Stimulated activated naive CD8-positive, alpha-beta T cell treated with anti-CD3 and anti-CD28 coated beads, Interleukin-15, amount 100 ng/mL, for 72 hours (primary cell): ENCODE results near the gene HECTD2.
"Not testable (repeated sequence)": the region's sequence is repeated elsewhere in the genome, so short reads cannot be mapped to it uniquely, and the experiment has no call there.

Experiments used
- ATAC-seq: fragments of 150-1000 bp; cut with Tn5 transposase; 2 replicates; pipeline ENCODE4 v1.10.0; 2021; ENCODE audit warnings: mild to moderate bottlenecking, moderate library complexity
- DNase-seq, 2 donors: peaks; one replicate each; pipeline ENCODE4 v3.0.0; 2021 to 2022
- H3K27ac Mint-ChIP-seq, 2 donors: one replicate each; pipeline ENCODE4 v1.8.0; 2022; ENCODE audit warnings: mild to moderate bottlenecking in 2 of 2, mixed read lengths in 2 of 2, moderate library complexity in 2 of 2
- H3K27me3 Mint-ChIP-seq: one replicate; pipeline ENCODE4 v1.8.0; 2022; ENCODE audit warnings: mixed read lengths
- H3K4me1 Mint-ChIP-seq: one replicate; pipeline ENCODE4 v1.8.0; 2022; ENCODE audit warnings: mild to moderate bottlenecking, mixed read lengths
- H3K4me3 Mint-ChIP-seq, 2 donors: one replicate each; pipeline ENCODE4 v1.8.0; 2022; ENCODE audit warnings: mild to moderate bottlenecking in 2 of 2, mixed read lengths in 2 of 2, moderate library complexity in 1 of 2
- H3K9me3 Mint-ChIP-seq, 2 donors: one replicate each; pipeline ENCODE4 v1.8.0; 2022; ENCODE audit warnings: mixed read lengths in 2 of 2

The HECTD2 gene

GRCh38 chr10:91409869-91410637 is at the start of gene HECTD2:
TSS of gene HECTD2 (plus strand) at chr10:91410344. CDS start at chr10:91410439, 95 bp downstream.
- Mint-ChIP-seq H3K4me3 (peak within 1 kb of the TSS; percentile 81 to 96), H3K9me3 (no peaks in the 10 kb centered on the region), H3K27me3 (peaks cover 21% of the 10 kb centered on the region), H3K27ac (peak within 1 kb of the TSS; percentile 91 to 99), H3K4me1 (peaks cover 8% of the 10 kb centered on the region)
- ATAC-seq = peak; percentile 88
- DNase-seq = peak; percentile 84

- Mint-ChIP-seq H3K27ac (no peak overlapping the region), H3K4me1 (no peaks in the 10 kb centered on the region), H3K27me3 (peaks cover 46% of the 10 kb centered on the region), H3K4me3 (no peak overlapping the region), H3K9me3 (peaks cover 6 to 8% of the 10 kb centered on the region in 2 donors)
- DNase-seq (no peak), ATAC-seq (no peak)
These were observed 49.7 kb upstream of the HECTD2 start for GRCh38 chr10:91360461-91360860.

- DNase-seq, ATAC-seq, H3K9me3 Mint-ChIP-seq, H3K4me3 Mint-ChIP-seq, H3K27ac Mint-ChIP-seq, H3K4me1 Mint-ChIP-seq: not testable (repeated sequence)
- H3K27me3 Mint-ChIP-seq = peaks cover 59% of the 10 kb centered on the region
These were observed 44.6 kb upstream of the HECTD2 start for GRCh38 chr10:91365519-91365918.

- Mint-ChIP-seq H3K27ac (no peak overlapping the region), H3K27me3 (peaks cover 55% of the 10 kb centered on the region), H3K9me3 (peaks cover 6 to 8% of the 10 kb centered on the region in 2 donors), H3K4me1 (peaks cover 7% of the 10 kb centered on the region), H3K4me3 (no peak overlapping the region)
- no peak for DNase-seq
- ATAC-seq = no peak
These were observed 43.4 kb upstream of the HECTD2 start for GRCh38 chr10:91366704-91367103.

GRCh38 chr10:91367127-91367531 is 43.0 kb upstream of the HECTD2 start:
- no peak for ATAC-seq
- DNase-seq = no peak
- Mint-ChIP-seq H3K27me3 (peaks cover 51% of the 10 kb centered on the region), H3K4me3 (no peak overlapping the region), H3K4me1 (peaks cover 7% of the 10 kb centered on the region), H3K9me3 (peaks cover 6 to 8% of the 10 kb centered on the region in 2 donors), H3K27ac (no peak overlapping the region)

GRCh38 chr10:91367558-91367957 is 42.6 kb upstream of the HECTD2 start:
- H3K4me3 Mint-ChIP-seq = no peak overlapping the region
- peaks cover 6 to 8% of the 10 kb centered on the region in 2 donors for H3K9me3 Mint-ChIP-seq
- ATAC-seq (no peak), DNase-seq (no peak)
- peaks cover 7% of the 10 kb centered on the region for H3K4me1 Mint-ChIP-seq
- peaks cover 47% of the 10 kb centered on the region for H3K27me3 Mint-ChIP-seq
- H3K27ac Mint-ChIP-seq = no peak overlapping the region

GRCh38 chr10:91369978-91370589 is 40.1 kb upstream of the HECTD2 start:
- H3K27ac Mint-ChIP-seq, H3K4me3 Mint-ChIP-seq, ATAC-seq, H3K4me1 Mint-ChIP-seq, DNase-seq: not testable (repeated sequence)
- Mint-ChIP-seq H3K27me3 (peaks cover 31% of the 10 kb centered on the region), H3K9me3 (peaks cover 6 to 13% of the 10 kb centered on the region in 2 donors)

GRCh38 chr10:91374052-91374451 is 36.1 kb upstream of the HECTD2 start:
- Mint-ChIP-seq H3K27me3 (peaks cover 48% of the 10 kb centered on the region), H3K4me1 (peaks cover 13% of the 10 kb centered on the region), H3K9me3 (peaks cover 11 to 26% of the 10 kb centered on the region in 2 donors), H3K27ac (no peak overlapping the region), H3K4me3 (no peak overlapping the region)
- ATAC-seq (no peak), DNase-seq (no peak)

- no peak overlapping the region for H3K4me3 Mint-ChIP-seq
- peaks cover 69% of the 10 kb centered on the region for H3K27me3 Mint-ChIP-seq
- H3K9me3 Mint-ChIP-seq = peaks cover 11 to 34% of the 10 kb centered on the region in 2 donors
- no peak overlapping the region for H3K27ac Mint-ChIP-seq
- H3K4me1 Mint-ChIP-seq = peaks cover 15% of the 10 kb centered on the region
- ATAC-seq = peak; percentile 87
- peak; percentile 15 for DNase-seq
These were observed 32.1 kb upstream of the HECTD2 start for GRCh38 chr10:91378061-91378460.

GRCh38 chr10:91380873-91381256 is 29.3 kb upstream of the HECTD2 start:
- peaks cover 15% of the 10 kb centered on the region for H3K4me1 Mint-ChIP-seq
- H3K27ac Mint-ChIP-seq = no peak overlapping the region
- DNase-seq = no peak
- H3K4me3 Mint-ChIP-seq = no peak overlapping the region
- H3K9me3 Mint-ChIP-seq = peaks cover 2 to 13% of the 10 kb centered on the region in 2 donors
- no peak for ATAC-seq
- H3K27me3 Mint-ChIP-seq = peaks cover 93% of the 10 kb centered on the region

- Mint-ChIP-seq H3K9me3 (peaks cover 0 to 8% of the 10 kb centered on the region in 2 donors), H3K27me3 (peaks cover 92% of the 10 kb centered on the region), H3K27ac (no peak overlapping the region), H3K4me3 (no peak overlapping the region), H3K4me1 (peaks cover 15% of the 10 kb centered on the region)
- ATAC-seq (peak; percentile 17), DNase-seq (no peak)
These were observed 28.8 kb upstream of the HECTD2 start for GRCh38 chr10:91381257-91381891.

GRCh38 chr10:91385306-91386085 is 24.6 kb upstream of the HECTD2 start:
- ATAC-seq = no peak
- DNase-seq = no peak
- Mint-ChIP-seq H3K27me3 (peaks cover 85% of the 10 kb centered on the region), H3K4me3 (no peak overlapping the region), H3K4me1 (no peaks in the 10 kb centered on the region), H3K9me3 (no peaks in the 10 kb centered on the region), H3K27ac (no peak overlapping the region)

GRCh38 chr10:91389636-91390512 is 20.3 kb upstream of the HECTD2 start:
- no peaks in the 10 kb centered on the region for H3K9me3 Mint-ChIP-seq
- H3K4me1 Mint-ChIP-seq = no peaks in the 10 kb centered on the region
- no peak overlapping the region for H3K27ac Mint-ChIP-seq
- peaks cover 49% of the 10 kb centered on the region for H3K27me3 Mint-ChIP-seq
- peak overlapping the region in 1 of 2 donors; percentile 20 for H3K4me3 Mint-ChIP-seq
- DNase-seq (peak in 1 of 2 donors; percentile 17), ATAC-seq (peak; percentile 89)

- H3K4me3 Mint-ChIP-seq, ATAC-seq, H3K4me1 Mint-ChIP-seq, H3K27ac Mint-ChIP-seq, H3K9me3 Mint-ChIP-seq, DNase-seq: not testable (repeated sequence)
- H3K27me3 Mint-ChIP-seq = peaks cover 43% of the 10 kb centered on the region
These were observed 19.7 kb upstream of the HECTD2 start for GRCh38 chr10:91390513-91390825.

GRCh38 chr10:91391920-91392319 is 18.2 kb upstream of the HECTD2 start:
- peaks cover 42% of the 10 kb centered on the region for H3K27me3 Mint-ChIP-seq
- H3K4me1 Mint-ChIP-seq = no peaks in the 10 kb centered on the region
- no peak for ATAC-seq
- no peaks in the 10 kb centered on the region for H3K9me3 Mint-ChIP-seq
- no peak overlapping the region for H3K27ac Mint-ChIP-seq
- DNase-seq = no peak
- H3K4me3 Mint-ChIP-seq = no peak overlapping the region
